ENCODE data around the gene PHYHD1.
A peak's percentile ranks its signal among the peaks of the same experiment; 100 is the strongest.
"Not testable (repeated sequence)": the region's sequence is repeated elsewhere in the genome, so short reads cannot be mapped to it uniquely, and the experiment has no call there.

The PHYHD1 gene

GRCh38 chr9:128944966-128945365 lies 24.2 kb downstream of the PHYHD1 start:
- H3K4me1 Mint-ChIP-seq, result peaks cover 31% of the 10 kb centered on the region
- peaks cover 18% of the 10 kb centered on the region for H3K36me3 Mint-ChIP-seq
- not testable (repeated sequence) for H3K4me3 Mint-ChIP-seq, DNase-seq, H3K27ac Mint-ChIP-seq, H3K9me3 Mint-ChIP-seq, H3K27me3 Mint-ChIP-seq
- CTCF ChIA-PET, result interaction anchor here (1.1 kb wide), 1 partner anchor 9 kb away, joined by 3 read pairs; no protein-coding TSS in a partner anchor

GRCh38 chr9:128945798-128946501 lies 25.2 kb downstream of the PHYHD1 start:
- Mint-ChIP-seq H3K36me3 (peaks cover 20% of the 10 kb centered on the region), H3K4me1 (peaks cover 35% of the 10 kb centered on the region), H3K9me3 (no peaks in the 10 kb centered on the region), H3K27me3 (peaks cover 5% of the 10 kb centered on the region), H3K27ac (peak overlapping the region; percentile 68), H3K4me3 (peak overlapping the region; percentile 99)
- CTCF ChIA-PET, result interaction anchor here (1.1 kb wide), 1 partner anchor 10 kb away, joined by 3 read pairs; no protein-coding TSS in a partner anchor
- DNase-seq, result no peak

GRCh38 chr9:128946571-128947276 lies 25.9 kb downstream of the PHYHD1 start:
- peak overlapping the region; percentile 99 for H3K4me3 Mint-ChIP-seq
- H3K4me1 Mint-ChIP-seq, result peaks cover 35% of the 10 kb centered on the region
- peak overlapping the region; percentile 99 for H3K27ac Mint-ChIP-seq
- H3K9me3 Mint-ChIP-seq, result no peaks in the 10 kb centered on the region
- DNase-seq, result no peak
- H3K36me3 Mint-ChIP-seq, result peaks cover 22% of the 10 kb centered on the region
- CTCF ChIA-PET, result no interaction called here
- peaks cover 5% of the 10 kb centered on the region for H3K27me3 Mint-ChIP-seq

- peaks cover 23% of the 10 kb centered on the region for H3K36me3 Mint-ChIP-seq
- CTCF ChIA-PET, result no interaction called here
- H3K27me3 Mint-ChIP-seq, result peaks cover 5% of the 10 kb centered on the region
- H3K9me3 Mint-ChIP-seq, result no peaks in the 10 kb centered on the region
- H3K4me1 Mint-ChIP-seq, result peaks cover 35% of the 10 kb centered on the region
- peak overlapping the region; percentile 99 for H3K27ac Mint-ChIP-seq
- DNase-seq, result no peak
- H3K4me3 Mint-ChIP-seq, result peak overlapping the region; percentile 99
Measured at GRCh38 chr9:128947277-128947526, 26.4 kb downstream of the PHYHD1 start.

- CTCF ChIA-PET, result no interaction called here
Measured at GRCh38 chr9:128947527-128948301, 26.9 kb downstream of the PHYHD1 start, which contains the start of the genes DOLK and NUP188. Gene DOLK (minus strand): TSS chr9:128947603. CDS start chr9:128947303, 300 bp downstream. Gene NUP188 (plus strand): TSS chr9:128947699. CDS start chr9:128947720, 21 bp downstream.

GRCh38 chr9:128961403-128961802 lies 40.6 kb downstream of the PHYHD1 start:
- H3K27ac Mint-ChIP-seq, DNase-seq, H3K9me3 Mint-ChIP-seq, H3K4me3 Mint-ChIP-seq, H3K27me3 Mint-ChIP-seq, H3K4me1 Mint-ChIP-seq: not testable (repeated sequence)
- CTCF ChIA-PET, result interaction anchor here (0.7 to 1.0 kb wide), 3 partner anchors 30 to 99 kb away, joined by 3 read pairs; no protein-coding TSS in a partner anchor
- H3K36me3 Mint-ChIP-seq, result peaks cover 30% of the 10 kb centered on the region

More at GRCh38 chr9:128947527-128948301, 26.9 kb downstream of the PHYHD1 start, which contains the start of the genes DOLK and NUP188:
- peak within 1 kb of the TSS; percentile 99 for H3K27ac Mint-ChIP-seq
- peaks cover 35% of the 10 kb centered on the region for H3K4me1 Mint-ChIP-seq
- DNase-seq, result peak; percentile 99
- H3K4me3 Mint-ChIP-seq, result peak within 1 kb of the TSS; percentile 99
- H3K9me3 Mint-ChIP-seq, result no peaks in the 10 kb centered on the region
- peaks cover 25% of the 10 kb centered on the region for H3K36me3 Mint-ChIP-seq
- peaks cover 5% of the 10 kb centered on the region for H3K27me3 Mint-ChIP-seq

- H3K27me3 Mint-ChIP-seq, result no peaks in the 10 kb centered on the region
- no peak overlapping the region for H3K4me3 Mint-ChIP-seq
- H3K4me1 Mint-ChIP-seq, result no peaks in the 10 kb centered on the region
- CTCF ChIA-PET, result no interaction called here
- H3K9me3 Mint-ChIP-seq, result no peaks in the 10 kb centered on the region
- no peak overlapping the region for H3K27ac Mint-ChIP-seq
- DNase-seq, result no peak
- H3K36me3 Mint-ChIP-seq, result peaks cover 49% of the 10 kb centered on the region
Measured at GRCh38 chr9:128969491-128969890, 48.7 kb downstream of the PHYHD1 start.

GRCh38 chr9:128972956-128973355 lies 52.2 kb downstream of the PHYHD1 start:
- no peaks in the 10 kb centered on the region for H3K27me3 Mint-ChIP-seq

GRCh38 chr9:128979111-128979510 lies 58.3 kb downstream of the PHYHD1 start:
- H3K4me3 Mint-ChIP-seq, result no peak overlapping the region
- no peak for DNase-seq
- peaks cover 51% of the 10 kb centered on the region for H3K36me3 Mint-ChIP-seq
- H3K27me3 Mint-ChIP-seq, result no peaks in the 10 kb centered on the region
- H3K4me1 Mint-ChIP-seq, result no peaks in the 10 kb centered on the region
- H3K27ac Mint-ChIP-seq, result no peak overlapping the region
- no peaks in the 10 kb centered on the region for H3K9me3 Mint-ChIP-seq
- CTCF ChIA-PET, result no interaction called here

More at GRCh38 chr9:128972956-128973355, 52.2 kb downstream of the PHYHD1 start:
- no peak overlapping the region for H3K4me3 Mint-ChIP-seq
- H3K9me3 Mint-ChIP-seq, result no peaks in the 10 kb centered on the region
- CTCF ChIA-PET, result no interaction called here
- H3K36me3 Mint-ChIP-seq, result peaks cover 55% of the 10 kb centered on the region
- no peaks in the 10 kb centered on the region for H3K4me1 Mint-ChIP-seq
- no peak overlapping the region for H3K27ac Mint-ChIP-seq
- DNase-seq, result no peak

GRCh38 chr9:128983536-128983935 lies 62.8 kb downstream of the PHYHD1 start:
- H3K27me3 Mint-ChIP-seq, result no peaks in the 10 kb centered on the region
- H3K9me3 Mint-ChIP-seq, result no peaks in the 10 kb centered on the region
- CTCF ChIA-PET, result no interaction called here
- no peaks in the 10 kb centered on the region for H3K4me1 Mint-ChIP-seq
- DNase-seq, result no peak
- peaks cover 64% of the 10 kb centered on the region for H3K36me3 Mint-ChIP-seq
- H3K4me3 Mint-ChIP-seq, result no peak overlapping the region
- no peak overlapping the region for H3K27ac Mint-ChIP-seq

GRCh38 chr9:128986671-128987070 lies 65.9 kb downstream of the PHYHD1 start:
- Mint-ChIP-seq H3K36me3 (peaks cover 58% of the 10 kb centered on the region), H3K27ac (peak overlapping the region; percentile 25), H3K4me3 (no peak overlapping the region), H3K27me3 (no peaks in the 10 kb centered on the region), H3K9me3 (no peaks in the 10 kb centered on the region), H3K4me1 (no peaks in the 10 kb centered on the region)
- CTCF ChIA-PET, result no interaction called here
- DNase-seq, result no peak

- CTCF ChIA-PET, result no interaction called here
- Mint-ChIP-seq H3K27me3 (no peaks in the 10 kb centered on the region), H3K4me1 (no peaks in the 10 kb centered on the region), H3K4me3 (no peak overlapping the region), H3K9me3 (no peaks in the 10 kb centered on the region), H3K27ac (no peak overlapping the region), H3K36me3 (peaks cover 55% of the 10 kb centered on the region)
- DNase-seq, result no peak
Measured at GRCh38 chr9:128987805-128988204, 67.0 kb downstream of the PHYHD1 start.

Data from activated naive CD4-positive, alpha-beta T cell treated with anti-CD3 and anti-CD28 coated beads, Interleukin-2, amount 10 ng/mL, durations not matched to agents 7 days and 5 days (primary cell).